ENCODE measurements around the gene ARPC2.

Gene ARPC2

DNA sequence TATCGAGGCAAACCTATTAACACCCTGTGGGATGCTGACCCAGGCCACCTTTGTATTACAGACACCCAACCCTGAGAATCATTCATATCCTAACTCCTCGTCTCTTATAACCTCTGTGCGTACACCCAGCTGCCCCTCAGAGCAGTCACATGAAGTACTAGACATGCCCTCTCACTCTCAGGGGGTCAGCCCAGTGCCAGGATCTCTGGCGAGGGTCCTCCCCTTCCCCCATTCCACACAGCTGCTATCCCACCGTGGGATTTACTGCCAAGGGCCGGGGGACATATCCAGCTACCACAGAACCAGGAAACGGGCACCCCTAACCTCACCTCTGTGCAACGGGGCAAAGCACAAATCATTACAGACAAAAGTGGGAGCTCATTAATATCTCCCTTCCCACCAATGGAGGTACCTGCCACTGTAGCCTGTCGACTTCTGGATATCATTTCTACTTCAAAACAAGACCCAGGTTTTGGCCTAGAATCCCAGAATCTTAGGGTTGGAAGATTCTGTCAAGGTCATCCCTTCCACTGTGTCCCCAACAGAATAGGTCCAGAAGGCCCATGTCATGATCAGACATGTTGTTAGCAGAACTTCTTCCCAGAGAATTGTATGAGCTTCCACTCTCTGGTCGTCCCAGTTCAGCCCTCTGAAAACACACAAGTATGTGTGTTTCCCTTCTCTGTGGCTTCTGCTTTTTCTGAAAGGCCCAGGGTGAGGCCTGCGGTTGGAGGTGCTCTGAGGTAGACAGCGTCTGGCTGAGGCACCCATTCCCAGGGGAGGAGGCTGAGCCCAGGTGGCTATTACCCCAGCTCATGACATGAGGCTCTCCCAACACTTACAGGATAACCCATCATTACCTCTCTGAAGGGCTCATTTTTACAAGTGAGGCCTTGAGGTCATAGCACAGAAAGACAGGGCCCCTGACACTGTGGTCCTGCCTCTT is 73.6 kb downstream of the ARPC2 start:
- DNase-seq, result no peak

DNA sequence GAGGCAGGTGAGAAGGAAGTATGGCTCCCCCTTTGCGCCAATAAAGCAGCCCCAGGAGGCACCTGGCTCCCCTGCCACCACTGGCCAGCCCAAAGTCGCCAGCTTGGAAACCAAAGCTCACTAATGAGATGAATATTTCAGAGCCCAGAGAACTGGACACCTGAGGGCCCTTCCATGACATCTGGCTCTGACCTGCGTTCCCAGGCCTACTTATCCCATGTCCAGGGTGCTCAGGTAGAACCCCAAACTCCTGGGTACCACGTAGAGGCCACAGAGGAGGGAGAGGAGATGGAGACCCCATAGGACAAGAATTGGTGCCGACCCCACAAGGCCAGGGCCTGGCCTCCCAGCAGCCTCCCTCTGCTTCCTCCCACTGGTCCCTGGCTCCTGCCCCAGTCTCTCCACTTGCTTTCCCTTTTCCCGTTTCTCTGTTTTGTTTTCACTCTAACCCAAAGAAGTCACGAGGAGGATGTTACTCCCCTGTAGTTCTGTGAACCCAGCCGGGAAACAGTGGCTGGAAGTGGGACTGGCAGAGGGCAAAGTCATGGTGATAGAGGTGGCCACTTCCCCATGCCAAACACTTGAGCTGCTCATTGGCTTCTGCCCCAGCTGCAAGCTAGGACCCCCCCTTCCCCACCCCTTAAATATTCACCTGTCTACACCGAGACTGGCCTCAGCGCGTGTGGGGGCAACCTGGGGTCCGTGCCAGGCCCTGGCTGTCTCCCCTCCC is 74.5 kb downstream of the ARPC2 start:
- DNase-seq, result no peak

DNA sequence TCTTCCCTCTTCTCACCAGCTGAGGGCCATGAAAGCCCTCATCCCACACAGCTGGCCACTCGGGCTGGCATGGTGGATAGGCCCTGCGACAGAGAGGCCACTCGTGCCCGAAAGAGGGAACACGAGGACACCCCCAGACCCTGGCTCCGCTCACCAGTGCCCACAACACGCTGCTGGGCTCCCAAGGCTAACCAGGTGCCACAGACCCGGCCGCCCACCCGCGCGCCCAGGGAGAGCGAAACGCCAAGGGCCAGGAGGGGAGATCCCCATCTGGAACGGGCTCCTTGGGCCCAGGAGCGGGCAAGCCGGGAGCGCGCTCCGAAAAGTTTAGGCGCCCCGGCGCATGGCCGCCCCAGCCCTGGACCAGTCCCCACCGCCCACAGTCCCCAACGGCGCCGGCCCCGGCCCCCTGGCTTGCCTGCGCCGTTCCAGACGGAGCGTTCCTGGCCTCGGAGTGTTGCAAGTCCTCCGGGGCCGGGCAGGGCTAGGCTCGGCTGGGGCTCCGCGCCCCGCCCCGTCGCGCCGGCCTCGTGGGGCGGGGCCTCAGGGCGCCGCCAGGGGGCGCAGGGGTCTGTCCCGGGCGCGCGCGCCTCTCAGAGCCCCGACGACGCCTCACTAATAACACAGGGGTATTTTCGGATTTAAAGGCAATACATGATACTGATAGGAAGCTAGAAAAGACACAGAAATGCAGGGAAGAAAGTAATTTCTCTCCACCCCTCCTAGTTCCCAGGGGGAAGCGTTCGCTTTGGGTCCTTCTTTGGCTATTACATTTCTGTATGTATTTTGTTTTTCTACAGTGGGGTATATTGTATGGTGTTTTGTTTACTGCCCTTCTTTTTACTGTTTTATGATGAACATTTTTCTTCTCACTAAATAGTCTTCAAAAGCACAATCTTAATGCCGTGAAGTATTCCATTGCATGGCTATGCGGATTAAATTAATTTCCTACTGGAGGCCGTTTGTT is 75.3 kb downstream of the ARPC2 start, which contains the start of gene TMBIM1:
Gene TMBIM1, minus strand, starts transcription at position 456 of the 967 bp plus-strand sequence. CDS start 10,362 bp downstream, outside the sequence.
- DNase-seq, result peak; percentile 76

DNA sequence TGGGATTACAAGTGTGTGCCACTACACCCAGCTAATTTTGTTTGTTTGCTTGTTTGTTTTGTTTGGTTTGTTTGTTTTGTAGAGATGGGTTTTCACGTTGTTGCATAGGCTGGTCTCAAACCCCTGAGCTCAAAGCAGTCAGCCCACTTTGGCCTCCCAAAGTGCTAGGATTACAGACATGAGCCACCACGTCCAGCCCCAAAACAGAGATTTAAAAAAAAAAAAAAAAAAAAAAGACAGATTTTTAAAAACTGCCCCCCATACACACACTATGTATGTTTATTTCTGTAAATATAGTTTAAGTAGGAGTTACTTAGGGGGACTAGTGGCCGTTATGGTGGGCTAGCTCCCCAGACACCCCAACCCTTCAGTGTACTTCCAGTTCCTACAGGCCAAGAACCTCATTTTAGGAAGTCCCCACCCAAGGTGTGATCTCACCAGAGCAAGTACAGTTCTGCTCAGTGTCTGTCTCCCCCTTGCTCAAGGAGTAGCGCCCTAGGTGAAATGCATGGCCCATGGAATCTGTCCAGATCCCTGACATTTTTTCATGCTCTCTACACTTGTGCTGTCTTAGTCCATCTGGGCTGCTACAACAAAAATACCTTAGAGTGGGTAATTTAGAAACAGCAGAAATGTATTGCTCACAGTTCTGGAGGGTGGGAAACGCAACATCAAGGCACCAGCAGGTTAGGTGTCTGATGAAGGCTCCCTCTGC is 76.9 kb downstream of the ARPC2 start:
- DNase-seq, result no peak

DNA sequence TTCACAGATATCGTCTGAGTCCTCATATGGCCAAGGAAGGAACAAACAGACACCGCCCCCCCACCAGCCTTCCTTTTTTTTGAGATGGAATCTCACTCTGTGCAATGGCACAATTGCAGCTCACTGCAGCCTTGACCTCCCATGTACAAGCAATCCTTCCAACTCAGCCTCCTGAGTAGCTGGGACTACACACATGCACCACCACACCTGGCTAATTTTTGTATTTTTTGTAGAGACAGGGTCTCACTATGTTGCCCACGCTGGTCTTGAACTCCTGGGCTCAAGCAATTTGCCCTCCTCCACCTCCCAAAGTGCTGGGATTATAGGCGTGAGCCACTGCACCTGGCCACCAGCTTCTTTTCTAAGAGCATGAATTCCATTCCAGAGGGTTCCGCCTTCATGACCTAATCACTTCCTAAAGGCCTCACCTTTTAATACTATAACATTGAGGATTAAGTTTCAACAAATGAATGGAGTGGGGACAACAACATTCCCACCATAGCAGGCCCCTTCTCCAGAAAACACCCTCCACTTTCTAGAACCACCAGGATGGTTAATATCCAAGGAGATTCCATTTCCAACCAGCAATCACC is 77.5 kb downstream of the ARPC2 start:
- DNase-seq, result no peak

DNA sequence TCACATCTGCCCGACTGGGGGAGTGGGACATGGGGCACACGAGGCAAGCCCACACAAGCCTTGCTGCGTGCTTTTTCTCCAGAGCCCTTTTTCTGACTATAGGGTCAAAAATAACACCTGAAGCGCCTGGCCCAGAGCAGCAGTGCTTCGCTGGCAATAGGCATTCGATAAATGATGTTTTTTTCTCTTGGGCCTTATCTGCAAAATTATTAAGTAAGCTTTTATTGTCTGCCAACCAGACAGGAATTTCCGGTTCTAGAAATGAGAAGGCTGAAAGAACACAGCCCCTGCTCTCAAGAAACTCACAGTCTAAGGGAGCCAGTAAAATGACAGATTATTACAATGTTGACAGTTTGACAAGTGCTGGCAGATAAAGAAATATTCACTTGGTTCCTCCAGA is 78.0 kb downstream of the ARPC2 start:
- no peak for DNase-seq

DNA sequence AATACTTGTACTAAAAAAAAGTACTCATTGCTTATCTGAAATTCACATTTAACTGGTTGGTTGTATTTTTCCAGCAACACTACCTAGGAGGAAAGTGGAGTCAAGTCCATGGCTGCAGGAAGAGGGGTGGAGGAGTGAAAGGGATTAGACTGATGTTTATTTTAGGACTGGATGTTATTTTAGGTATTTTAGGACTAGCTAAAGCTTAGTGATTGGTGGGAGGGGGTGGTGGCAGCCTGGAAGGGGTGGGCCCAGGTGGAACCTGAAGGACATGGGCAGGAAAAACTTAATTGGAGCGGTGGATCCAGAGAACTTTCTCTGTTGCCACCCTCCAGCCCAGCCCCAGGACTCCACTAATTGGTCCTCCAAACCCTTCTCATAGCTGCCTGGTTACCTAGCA is 79.2 kb downstream of the ARPC2 start:
- DNase-seq, result no peak

DNA sequence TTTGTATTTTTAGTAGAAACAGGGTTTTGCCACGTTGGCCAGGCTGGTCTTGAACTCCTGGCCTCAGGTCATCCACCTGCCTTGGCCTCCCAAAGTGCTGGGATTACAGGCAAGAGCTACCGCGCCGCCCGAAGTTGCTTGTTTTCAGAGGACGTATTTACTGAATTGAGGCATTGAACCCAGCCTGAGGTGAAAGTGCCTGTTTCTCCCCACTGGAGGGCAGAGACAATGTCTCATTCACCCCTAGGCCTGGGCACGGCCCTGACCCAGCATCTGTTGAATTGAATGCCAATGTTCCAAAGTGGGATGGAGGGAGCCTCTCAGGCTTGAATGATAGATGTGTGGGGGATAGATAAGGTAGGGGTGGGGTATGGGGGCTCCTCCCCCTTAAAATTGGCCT is 79.9 kb downstream of the ARPC2 start:
- no peak for DNase-seq

DNA sequence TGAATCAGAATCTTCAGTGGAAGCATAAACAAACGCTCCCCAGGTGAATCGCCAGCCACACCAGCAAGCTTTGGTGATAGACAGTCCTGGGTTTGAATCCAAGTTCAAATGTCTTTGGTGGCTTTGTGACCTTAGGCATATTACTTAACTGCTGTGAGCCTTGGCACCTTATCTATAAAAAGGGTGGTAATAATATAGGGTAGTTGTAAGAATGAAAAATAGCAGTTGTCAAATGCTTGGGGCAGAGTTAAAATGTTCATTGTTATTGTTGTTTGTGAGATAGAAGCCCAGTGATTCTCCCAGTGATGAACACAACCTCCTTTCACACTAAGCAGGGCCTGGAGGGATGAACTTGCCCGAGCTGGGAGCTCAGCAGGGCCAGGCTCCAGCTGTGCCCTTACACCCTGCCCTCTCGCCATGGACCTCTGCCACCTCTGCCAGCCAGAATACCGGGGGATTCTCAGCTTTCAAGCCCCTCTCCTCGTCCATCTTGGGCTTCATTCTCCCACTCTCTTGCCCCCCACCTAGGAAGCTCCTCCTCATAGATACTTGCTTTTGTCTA is 81.4 kb downstream of the ARPC2 start:
- no peak for DNase-seq

DNA sequence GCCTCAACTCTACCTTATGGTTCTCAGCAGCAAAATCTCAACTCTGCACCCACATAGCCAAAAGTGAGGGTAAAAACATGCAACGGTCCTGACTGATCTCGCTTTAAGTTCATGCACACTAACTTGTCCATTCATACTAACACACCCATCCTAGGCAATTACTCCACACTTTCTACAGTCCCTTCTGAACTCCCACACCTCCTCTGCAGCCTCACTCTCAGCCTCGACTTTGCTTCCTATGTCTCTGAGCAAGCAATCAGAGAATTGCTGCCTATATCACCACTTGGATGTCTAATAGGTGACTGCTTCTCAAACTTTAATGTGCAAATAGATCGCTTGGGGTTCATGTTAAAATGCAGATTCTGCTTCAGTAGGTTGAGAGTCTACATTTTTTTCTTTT is 83.2 kb downstream of the ARPC2 start:
- DNase-seq, result no peak

DNA sequence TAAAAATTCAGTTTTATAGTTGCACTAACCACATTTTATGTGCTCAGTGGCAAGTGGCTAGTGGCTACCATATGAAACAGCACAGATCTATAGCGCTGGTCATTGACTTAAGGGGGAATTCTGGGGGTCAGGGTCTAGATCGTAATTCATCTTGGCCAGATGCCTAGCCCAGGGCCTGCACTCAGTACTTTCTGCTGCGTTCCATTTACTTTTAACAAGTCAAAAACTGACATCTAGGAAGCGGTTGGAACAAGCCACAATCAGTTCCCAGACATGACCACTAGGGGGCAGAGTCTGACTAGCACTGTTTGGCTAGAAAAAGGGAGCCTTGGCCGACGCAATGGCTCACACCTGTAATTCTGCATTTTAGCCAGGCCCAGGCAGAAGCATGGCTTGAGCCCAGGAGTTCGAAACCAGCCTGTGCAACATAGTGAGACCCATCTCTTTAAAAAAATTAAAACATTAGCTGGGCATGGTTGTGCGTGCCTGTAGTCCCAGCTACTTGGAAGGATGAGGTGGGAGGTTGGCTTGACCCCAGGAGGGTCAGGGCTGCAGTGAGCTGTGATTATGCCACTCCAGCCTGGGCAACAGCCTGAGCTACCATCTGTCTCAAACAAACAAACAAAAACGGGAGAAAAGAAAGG is 84.3 kb downstream of the ARPC2 start:
- DNase-seq, result peak; percentile 76

Data from fibroblast of skin of scalp (primary cell).